GM06990 (cell line): ENCODE data around the gene XYLT1.

Source experiments
- DNase-seq: peaks from one replicate; pipeline ENCODE4 v3.0.0-alpha.2; 2011; ENCODE audit not compliant: insufficient read length; ENCODE audit errors: extremely low read depth
- H3K27me3 ChIP-seq: replicated peaks from 2 replicates; pipeline ENCODE4 v1.6.0; 2011; ENCODE audit warnings: low read length; ENCODE audit not compliant: control insufficient read depth, insufficient read depth
- H3K36me3 ChIP-seq: 2 replicates; pipeline ENCODE4 v1.5.1; 2011; ENCODE audit warnings: low read length; ENCODE audit not compliant: control insufficient read depth, insufficient read depth
- H3K4me3 ChIP-seq: replicated peaks from 2 replicates; pipeline ENCODE4 v1.5.1; 2011; ENCODE audit warnings: low read depth, mild to moderate bottlenecking, control low read depth, low read length
- CTCF ChIP-seq: IDR thresholded peaks from 2 replicates; pipeline ENCODE4 v1.5.1; 2011; ENCODE audit warnings: low read length, control low read depth, mild to moderate bottlenecking, inconsistent platforms; ENCODE audit not compliant: insufficient read depth, poor library complexity, severe bottlenecking

The XYLT1 gene

GRCh38 chr16:17331991-17332390 is 138.8 kb downstream of the XYLT1 start:
- TF ChIP-seq CTCF: no peak
- DNase-seq: no peak

GRCh38 chr16:17331071-17331607 is 139.6 kb downstream of the XYLT1 start:
- no peak for DNase-seq
- no peak for TF ChIP-seq CTCF
- Histone ChIP-seq H3K27me3 (no peaks in the 10 kb centered on the region), H3K36me3 (no peaks in the 10 kb centered on the region), H3K4me3 (no peak overlapping the region)

More at GRCh38 chr16:17331991-17332390, 138.8 kb downstream of the XYLT1 start:
- no peak overlapping the region for H3K4me3 ChIP-seq
- H3K27me3 ChIP-seq: no peaks in the 10 kb centered on the region
- no peaks in the 10 kb centered on the region for H3K36me3 ChIP-seq

GRCh38 chr16:17330044-17330443 is 140.7 kb downstream of the XYLT1 start:
- TF ChIP-seq CTCF: no peak
- no peaks in the 10 kb centered on the region for H3K36me3 ChIP-seq
- DNase-seq: no peak
- H3K27me3 ChIP-seq: no peaks in the 10 kb centered on the region
- H3K4me3 ChIP-seq: no peak overlapping the region

- H3K36me3 ChIP-seq: no peaks in the 10 kb centered on the region
- H3K4me3 ChIP-seq: no peak overlapping the region
- no peak for TF ChIP-seq CTCF
- no peaks in the 10 kb centered on the region for H3K27me3 ChIP-seq
- DNase-seq: no peak
Measured at GRCh38 chr16:17329391-17329790, 141.4 kb downstream of the XYLT1 start.

- H3K36me3 ChIP-seq: no peaks in the 10 kb centered on the region
- TF ChIP-seq CTCF: no peak
- DNase-seq: no peak
- H3K4me3 ChIP-seq: no peak overlapping the region
- no peaks in the 10 kb centered on the region; the same call in 1 of the 2 replicates for H3K27me3 ChIP-seq
Measured at GRCh38 chr16:17328932-17329331, 141.8 kb downstream of the XYLT1 start.
